ENCODE measurements around the gene MALAT1.
"Not testable (repeated sequence)": the region's sequence is repeated elsewhere in the genome, so short reads cannot be mapped to it uniquely, and the experiment has no call there.

The MALAT1 gene

GRCh38 chr11:65498977-65499712 lies at the start of gene MALAT1:
MALAT1 (plus strand) TSS chr11:65499045.
- peak; percentile 93 for DNase-seq

GRCh38 chr11:65451301-65451700 lies 47.5 kb upstream of the MALAT1 start:
- DNase-seq, result not testable (repeated sequence)

GRCh38 chr11:65452259-65452658 lies 46.6 kb upstream of the MALAT1 start:
- not testable (repeated sequence) for DNase-seq

DNA sequence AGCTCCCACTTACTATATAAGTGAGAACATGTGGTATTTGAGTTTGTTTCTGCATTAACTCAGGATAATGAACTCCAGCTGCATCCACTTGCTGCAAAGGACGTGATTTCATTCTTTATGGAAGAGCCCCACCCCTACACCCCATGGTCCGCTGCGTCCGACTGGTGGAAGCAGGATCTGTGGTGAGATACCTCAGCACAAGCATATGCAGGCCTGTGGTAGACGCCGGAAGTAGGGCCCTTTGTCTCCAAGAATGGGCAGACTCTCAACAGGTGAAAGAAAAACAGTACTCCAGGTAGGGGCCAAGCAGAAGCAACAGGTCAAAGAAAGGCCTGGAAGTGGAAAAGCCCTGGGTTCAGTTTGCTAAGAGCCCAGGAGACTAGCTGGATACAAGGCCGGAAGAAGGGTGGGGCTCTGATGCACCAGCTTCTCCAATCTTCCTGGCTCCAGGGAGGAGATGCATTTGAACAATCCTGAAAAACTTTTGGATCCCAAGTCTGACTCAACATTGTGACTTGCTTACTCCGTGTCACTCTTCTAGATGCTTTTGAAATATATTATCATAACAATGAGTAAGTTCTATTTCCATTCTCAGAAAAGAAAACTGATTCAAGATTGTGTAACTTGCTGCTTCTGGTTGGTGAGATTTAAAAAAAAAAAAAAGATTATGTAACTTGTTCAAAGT lies 45.9 kb upstream of the MALAT1 start:
- peak; percentile 6 for DNase-seq

- DNase-seq, result peak; percentile 7
Measured at GRCh38 chr11:65454311-65454695, 44.5 kb upstream of the MALAT1 start.

DNA sequence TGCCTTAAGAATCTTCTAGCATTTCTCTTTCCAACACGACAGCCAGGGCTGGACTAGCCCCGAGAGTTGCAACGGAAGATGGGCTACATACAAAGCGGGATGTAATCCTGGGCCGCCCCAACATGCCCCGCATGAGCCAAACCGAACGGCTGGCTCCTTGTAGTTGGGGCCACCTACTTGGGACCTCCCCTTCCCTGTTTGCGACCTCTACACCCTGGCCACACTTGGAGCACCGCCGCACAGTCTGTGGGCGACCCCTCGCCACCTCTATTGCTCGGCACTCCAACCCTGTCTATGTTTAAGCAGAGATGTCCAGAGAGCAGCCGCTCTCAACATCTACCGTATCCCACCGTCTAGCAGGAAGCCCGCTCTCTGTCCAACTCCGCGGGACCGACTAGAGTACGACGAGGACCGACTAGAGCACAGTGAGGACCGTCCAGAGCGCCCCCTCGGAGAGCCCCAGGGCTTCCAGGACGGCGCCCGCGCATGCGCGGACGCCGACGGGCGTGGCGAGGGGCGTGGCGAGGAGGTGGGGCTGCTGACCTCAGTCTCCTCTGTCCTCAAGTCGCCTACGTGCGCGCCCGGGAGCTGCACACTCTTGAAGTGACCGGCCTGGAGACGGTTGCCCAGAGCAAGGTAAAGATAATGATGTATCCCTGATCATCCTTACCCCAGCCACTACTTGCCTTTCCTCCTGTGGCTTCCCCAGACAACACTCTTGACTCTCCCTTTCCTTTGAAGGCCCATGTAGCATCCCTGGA lies 44.0 kb upstream of the MALAT1 start:
- peak; percentile 82 for DNase-seq

DNA sequence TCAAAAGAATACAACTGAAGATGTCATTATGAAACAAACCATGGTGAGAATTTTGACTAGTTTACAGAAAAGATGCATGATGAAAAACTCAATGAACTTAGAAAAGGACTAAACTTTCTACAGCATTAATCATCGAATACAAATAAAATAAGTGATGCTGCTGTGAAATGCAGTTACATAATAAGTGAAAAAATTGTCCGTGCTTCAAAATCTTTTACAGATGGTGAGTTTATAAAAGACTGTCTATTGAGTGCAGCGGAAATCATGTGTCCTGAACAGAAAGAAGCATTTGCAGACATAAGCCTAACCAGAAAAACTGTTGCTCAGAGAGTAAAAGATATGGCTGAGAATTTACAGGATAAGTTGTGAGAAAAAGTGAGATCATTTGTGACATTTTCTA lies 42.4 kb upstream of the MALAT1 start:
- DNase-seq, result no peak

DNA sequence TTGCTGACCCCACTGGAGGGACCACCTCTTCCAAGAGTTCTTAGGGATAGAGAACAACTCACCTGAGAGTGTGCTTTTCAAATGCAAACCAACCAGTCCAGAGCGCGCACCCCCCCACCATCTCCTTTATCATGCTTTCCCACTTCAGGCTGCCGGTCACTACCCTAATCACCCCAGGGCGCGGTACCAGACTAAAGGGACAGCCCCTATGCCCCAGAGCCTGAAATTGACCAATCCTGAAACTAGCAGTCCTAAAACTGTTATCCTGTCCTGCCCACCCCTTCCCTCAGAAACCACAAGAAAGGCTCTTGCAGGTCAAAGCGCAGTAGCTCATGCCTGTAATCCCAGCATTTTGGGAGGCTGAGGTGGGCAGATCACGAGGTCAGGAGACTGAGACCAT lies 39.3 kb upstream of the MALAT1 start:
- DNase-seq, result no peak

- DNase-seq, result not testable (repeated sequence)
Measured at GRCh38 chr11:65465471-65465870, 33.4 kb upstream of the MALAT1 start.

- DNase-seq, result not testable (repeated sequence)
Measured at GRCh38 chr11:65467306-65467705, 31.5 kb upstream of the MALAT1 start.

DNA sequence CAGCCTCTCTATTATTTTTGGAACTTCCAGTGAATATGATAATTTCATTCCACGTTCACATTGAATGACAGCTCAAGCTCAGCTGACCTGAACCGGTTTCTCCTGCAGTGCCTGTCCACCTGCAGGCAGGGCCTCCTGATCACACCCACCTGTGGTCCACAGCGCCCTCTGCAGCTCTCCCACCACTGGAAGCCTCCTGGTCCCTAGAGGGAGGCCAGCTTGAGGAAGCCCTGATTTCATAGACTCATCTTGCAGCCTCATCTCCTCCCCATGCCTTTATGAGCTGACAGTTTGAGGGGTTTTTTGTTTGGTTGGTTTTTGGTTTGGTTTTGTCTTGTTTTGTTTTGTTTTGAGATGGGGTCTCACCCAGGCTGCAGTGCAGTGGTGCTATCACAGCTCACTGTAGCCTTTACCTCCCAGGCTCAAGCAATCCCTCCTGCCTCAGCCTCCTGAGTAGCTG lies 29.9 kb upstream of the MALAT1 start:
- peak; percentile 54 for DNase-seq

GRCh38 chr11:65470433-65471049 lies 28.3 kb upstream of the MALAT1 start:
- no peak for DNase-seq

GRCh38 chr11:65471447-65471891 lies 27.4 kb upstream of the MALAT1 start:
- DNase-seq, result no peak

GRCh38 chr11:65472588-65473277 lies 26.1 kb upstream of the MALAT1 start:
- not testable (repeated sequence) for DNase-seq

DNA sequence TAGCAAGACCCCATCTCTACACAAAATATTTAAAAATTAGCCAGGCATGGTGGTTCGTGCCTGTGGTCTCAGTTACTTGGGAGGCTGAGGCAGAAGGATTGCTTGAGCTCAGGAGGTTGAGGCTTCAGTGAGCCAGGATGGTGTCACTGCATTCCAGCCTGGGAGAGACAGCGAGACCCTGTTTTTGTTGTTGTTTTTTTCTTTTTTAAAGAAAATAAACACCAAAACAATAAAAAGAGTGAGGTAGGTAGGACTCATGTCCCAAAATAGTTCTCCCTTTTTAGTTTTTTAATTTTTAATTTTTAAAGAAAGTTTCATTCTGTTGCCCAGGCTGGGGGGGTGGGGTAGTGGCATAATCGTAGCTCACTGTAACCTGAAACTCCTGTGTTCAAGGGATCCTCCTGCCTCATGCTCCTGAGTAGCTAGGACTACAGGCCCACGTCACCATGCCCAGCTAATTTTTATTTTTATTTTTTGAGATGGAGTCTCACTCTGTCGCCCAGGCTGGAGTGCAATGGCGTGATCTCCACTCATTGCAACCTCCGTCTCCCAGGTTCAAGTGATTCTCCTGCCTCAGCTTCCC lies 25.5 kb upstream of the MALAT1 start:
- no peak for DNase-seq

GRCh38 chr11:65474864-65475263 lies 24.0 kb upstream of the MALAT1 start:
- DNase-seq, result no peak

GRCh38 chr11:65476632-65477148 lies 22.2 kb upstream of the MALAT1 start:
- no peak for DNase-seq

DNA sequence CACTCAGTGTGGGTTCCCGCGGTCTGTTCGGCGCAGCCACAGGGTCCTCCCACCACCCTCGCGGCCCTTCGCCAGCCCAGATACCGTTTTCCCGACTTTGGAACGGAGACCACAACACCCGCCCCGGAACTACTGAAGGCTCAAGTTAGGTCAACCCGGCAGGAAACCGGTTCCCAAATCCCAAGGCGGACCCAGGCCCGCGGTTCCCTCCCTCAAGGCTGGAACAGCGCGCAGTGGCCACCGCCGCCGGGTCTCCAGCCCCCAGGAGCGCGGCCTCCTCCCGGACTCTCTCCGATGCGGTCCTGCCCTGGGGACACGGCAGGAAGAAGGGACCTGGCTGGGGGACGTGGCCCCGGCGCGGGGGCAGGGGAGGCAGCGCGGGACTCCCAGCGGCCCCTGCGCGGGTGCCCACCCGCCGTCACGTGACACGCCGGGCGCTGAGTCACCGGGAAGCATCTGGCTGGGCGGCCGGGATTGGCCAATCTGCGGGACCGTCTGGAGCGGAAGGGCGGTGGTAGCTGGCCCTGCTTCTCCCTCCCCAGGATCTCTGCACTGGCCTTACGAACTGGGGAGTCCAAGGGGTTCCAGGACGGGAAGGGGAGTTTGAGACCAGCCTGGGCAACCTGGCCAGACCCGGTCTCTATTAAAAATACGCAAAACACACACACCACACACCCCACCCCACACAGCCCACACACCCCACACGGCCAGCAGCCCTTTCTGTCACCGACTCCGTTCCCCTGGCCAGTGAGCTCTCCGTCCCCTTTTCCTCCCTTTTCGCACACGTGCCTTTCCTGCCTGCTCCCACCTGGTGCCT lies 21.5 kb upstream of the MALAT1 start:
- DNase-seq, result peak; percentile 92

- no peak for DNase-seq
Measured at GRCh38 chr11:65478388-65479183, 20.3 kb upstream of the MALAT1 start.
